Left hindlimb (tissue), 1 donor: ENCODE data around the gene TCF12.

Source experiments
- DNase-seq: peaks from one replicate; pipeline ENCODE4 v3.0.0-alpha.2; 2018

Gene TCF12

GRCh38 chr15:57026016-57026592, 107.7 kb downstream of the TCF12 start:
- DNase-seq: no peak

GRCh38 chr15:57027596-57027995, 109.2 kb downstream of the TCF12 start:
- no peak for DNase-seq

DNA sequence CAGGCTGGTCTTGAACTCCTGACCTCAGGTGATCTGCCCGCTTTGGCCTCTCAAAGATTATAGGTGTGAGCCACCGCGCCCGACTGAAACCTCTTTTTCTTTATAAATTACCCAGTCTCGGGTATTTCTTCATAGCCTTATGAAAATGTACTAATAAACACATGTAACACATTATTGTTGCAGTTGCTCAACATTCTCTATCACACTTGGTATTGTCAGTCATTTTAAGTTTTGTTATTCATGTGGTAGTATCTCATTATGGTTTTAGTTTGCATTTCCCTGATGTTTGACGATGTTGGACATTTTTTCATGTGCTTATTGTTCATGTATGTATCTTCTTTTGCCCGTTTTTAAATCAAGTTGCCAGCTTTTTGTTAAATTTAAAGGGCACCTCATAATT, 109.7 kb downstream of the TCF12 start:
- DNase-seq: no peak

GRCh38 chr15:57030011-57030410, 111.6 kb downstream of the TCF12 start:
- no peak for DNase-seq

GRCh38 chr15:57031082-57031481, 112.6 kb downstream of the TCF12 start:
- no peak for DNase-seq

DNA sequence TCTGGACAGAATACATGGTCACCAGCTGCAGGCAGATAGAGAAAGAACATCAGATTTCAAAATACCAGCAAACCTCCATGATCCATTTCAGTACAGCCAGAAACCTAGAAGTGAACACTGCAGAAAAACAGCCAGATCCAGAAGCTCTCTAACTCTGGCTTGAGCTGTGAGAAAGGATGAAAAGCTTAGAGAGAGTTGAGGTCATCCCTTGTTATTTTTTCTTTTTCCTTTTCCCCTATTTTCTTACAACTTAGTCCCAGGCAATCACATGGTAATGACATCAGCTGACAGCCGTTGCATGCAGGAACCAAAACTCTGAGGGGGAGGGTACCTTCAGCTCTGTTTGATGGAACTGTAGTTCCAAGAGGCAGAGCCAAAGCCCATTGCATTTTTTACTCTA, 113.2 kb downstream of the TCF12 start:
- DNase-seq: no peak

DNA sequence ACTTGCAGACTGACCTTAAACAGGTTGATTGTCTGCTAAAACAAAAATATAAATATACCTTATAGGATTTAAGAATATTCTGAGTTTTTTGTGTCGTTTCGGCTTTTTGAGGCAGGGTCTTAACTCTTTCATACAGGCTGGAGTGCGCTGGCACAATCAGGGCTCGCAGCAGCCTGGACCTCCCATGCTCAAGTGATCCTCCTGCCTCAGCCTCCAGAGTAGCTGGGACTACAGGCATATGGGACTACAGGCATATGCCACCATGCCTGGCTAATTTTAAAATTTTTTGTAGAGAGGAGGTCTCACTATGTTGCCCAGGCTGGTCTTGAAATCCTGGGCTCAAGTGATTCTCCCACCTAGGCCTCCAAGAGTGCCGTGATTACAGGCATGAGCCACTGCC, 113.9 kb downstream of the TCF12 start:
- DNase-seq: no peak

- DNase-seq: no peak
Observed at GRCh38 chr15:57033715-57034439, 115.4 kb downstream of the TCF12 start.

DNA sequence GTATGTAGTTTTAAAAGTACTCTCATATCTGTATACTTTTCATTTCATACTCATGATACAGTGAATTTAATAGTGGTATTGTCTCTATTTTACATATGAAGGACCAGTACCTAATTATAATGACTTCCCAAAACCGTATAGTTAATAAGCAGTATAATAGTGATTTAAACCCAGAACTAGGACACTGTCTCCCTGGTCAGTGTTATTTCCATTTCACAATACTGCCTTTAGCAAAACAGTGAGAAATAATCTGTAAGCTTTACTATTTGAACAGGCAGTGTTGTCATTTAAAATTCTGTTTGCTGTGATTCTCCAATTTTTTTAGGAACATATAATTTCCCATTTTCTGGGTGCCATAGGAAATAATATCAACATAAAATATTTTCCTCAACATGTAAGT, 116.2 kb downstream of the TCF12 start:
- no peak for DNase-seq

GRCh38 chr15:57035664-57036063, 117.2 kb downstream of the TCF12 start:
- no peak for DNase-seq

- DNase-seq: no peak
Observed at GRCh38 chr15:57036352-57036751, 117.9 kb downstream of the TCF12 start.

- no peak for DNase-seq
Observed at GRCh38 chr15:57037548-57037947, 119.1 kb downstream of the TCF12 start.

DNA sequence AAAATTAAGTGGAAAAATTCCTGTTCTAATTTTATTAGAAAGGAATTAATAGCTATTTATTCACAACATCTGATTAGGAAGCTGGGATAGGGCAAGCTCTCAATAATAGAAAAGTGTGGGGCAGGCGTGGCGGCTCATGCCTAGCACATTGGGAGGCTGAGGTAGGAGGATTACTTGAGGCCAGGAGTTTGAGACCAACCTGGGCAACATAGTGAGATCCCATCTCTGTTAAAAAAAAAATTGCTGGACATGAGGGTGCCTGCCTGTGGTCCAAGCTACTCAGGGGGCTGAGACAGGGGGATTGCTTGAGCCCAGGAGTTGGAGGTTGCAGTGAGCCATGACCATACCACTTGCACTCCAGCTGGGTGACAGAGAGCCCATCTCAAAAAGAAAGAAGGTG, 119.6 kb downstream of the TCF12 start:
- no peak for DNase-seq

DNA sequence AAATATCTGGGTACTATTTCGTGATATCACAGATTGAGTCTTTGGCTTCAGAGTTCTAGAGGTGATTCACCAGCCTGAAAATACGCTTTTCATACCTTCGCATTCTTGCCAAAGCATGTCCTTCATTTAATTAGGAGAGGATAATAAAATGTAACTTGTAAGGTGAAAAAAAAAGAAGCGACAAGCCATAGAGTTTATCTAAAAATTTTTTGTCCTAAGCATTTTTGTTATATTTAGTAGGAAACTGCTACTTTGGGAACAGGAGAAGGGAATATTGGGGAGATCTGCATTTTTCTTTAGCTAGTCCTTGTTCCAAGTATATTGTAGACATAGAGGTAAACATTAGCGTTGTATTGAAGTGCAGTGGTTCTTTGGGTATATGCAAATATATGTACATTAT, 120.1 kb downstream of the TCF12 start:
- DNase-seq: no peak

- DNase-seq: no peak
Observed at GRCh38 chr15:57041416-57041815, 123.0 kb downstream of the TCF12 start.

DNA sequence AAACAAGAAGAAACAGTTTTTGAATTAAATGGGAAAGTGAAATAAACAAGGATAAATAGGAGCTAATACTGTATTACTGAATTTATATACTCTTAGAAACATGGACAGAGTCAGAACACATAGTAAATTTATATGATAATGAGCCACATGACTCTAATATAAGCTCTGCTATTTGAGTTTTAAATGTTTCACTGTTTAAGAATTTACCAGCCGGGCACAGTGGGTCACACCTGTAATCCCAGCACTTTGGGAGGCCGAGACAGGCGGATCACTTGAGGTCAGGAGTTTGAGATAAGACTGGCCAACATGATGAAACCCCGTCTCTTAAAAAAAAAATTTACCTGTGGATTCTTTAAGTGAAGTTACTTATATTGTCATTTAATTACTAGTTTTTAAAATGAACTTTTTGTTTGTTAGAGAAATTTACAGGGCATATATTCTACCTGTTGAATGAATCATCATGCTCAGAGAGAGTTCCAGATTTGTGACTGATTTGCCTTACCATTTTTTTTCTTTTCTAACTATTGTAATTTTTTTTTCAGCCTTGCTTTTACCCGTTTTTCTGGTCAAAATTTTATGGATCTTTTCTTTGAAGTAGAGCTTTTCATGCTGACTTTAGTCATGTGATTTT, 125.7 kb downstream of the TCF12 start:
- DNase-seq: no peak

- no peak for DNase-seq
Observed at GRCh38 chr15:57044970-57045369, 126.5 kb downstream of the TCF12 start.

DNA sequence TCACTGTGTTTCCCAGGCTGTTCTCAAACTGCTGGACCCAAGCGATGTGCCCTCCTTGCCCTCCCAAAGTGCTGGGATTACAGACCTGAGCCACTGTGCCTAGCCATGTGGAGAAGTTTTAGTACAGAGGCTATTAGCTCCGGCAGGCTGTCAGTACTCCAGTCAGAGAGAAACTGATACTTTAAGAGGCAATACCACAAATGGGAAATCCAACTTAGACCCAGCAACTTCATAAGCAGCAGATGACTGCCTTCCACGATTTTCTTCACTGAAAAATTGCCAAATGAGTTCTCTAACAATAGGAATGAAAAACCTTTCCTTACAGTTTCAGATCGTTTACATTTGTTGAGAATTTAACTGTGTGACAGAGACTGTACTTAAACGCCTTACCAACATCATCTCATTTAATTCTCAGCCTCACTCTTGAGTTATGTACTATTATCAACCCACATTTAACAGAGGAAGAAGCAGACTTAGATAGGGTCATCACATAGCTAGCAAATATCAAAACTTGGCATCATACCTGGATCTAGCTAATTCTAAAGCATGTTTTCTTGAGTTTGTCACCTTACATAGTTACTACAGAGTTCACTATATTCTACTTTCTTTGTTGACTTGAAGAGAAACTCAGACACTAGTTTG, 127.4 kb downstream of the TCF12 start:
- no peak for DNase-seq

DNA sequence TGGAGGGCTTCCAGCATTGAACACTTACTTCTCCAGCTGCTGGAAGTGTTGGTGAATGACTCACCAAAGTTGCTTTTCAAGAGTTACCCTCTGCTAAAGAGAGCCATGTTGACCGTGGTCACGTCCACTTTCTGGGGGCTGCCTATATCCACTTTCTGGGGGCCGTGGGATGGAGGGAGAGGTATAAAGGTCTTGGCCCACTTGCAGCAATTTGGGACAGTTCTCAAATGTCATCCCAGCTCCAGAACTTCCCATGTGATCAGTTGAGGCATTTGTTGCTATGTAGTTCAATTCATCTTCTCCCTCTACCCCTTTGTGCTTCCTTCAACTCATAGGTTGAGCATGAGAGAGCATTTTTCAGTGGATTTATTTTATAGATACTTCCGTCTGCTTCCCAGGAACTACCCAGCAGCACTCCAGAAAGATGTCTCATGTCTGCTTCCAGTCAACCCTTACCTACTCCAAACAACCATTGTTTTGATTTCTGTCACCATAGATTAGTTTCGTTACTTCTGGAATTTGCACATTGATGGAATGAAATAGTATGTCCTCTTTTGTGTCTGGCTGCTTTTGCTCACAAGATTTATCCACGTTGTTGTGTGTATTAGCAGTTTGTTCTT, 130.6 kb downstream of the TCF12 start:
- no peak for DNase-seq

GRCh38 chr15:57053470-57053869, 135.0 kb downstream of the TCF12 start:
- DNase-seq: no peak

GRCh38 chr15:57054204-57054750, 135.8 kb downstream of the TCF12 start:
- no peak for DNase-seq

- no peak for DNase-seq
Observed at GRCh38 chr15:57056357-57056756, 137.9 kb downstream of the TCF12 start.
